Measurements from ENCODE around the gene KCNH2. TPM values are rescaled to one million over a fixed set of nuclear protein-coding genes. Genes with fewer than 3 reads are reported as not detected.

The KCNH2 gene
- total and polyA plus RNA-seq, 2 donors (not counting 1 experiment from before 2014, with no cell fraction given), result 0.86 to 2.7 TPM

DNA sequence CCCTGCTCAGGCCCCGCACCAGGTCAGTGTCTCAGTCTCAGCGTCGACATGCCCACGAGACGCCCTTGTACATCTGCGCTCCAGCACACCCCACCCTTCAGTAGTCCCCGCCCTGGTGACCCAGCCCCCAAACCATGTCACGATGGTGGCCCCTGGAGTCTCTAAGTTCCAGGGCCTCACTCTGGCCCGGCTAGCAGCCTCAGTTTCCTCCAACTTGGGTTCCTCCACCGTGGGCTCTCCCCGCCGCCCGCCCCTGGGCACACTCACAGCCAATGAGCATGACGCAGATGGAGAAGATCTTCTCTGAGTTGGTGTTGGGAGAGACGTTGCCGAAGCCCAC is 27.0 kb downstream of the KCNH2 start:
- POLR2A ChIA-PET, result no interaction called here
- H3K4me3 Mint-ChIP-seq, result no peak overlapping the region
- H3K27me3 Mint-ChIP-seq, result peaks cover 33% of the 10 kb centered on the region
- no peaks in the 10 kb centered on the region for H3K9me3 Mint-ChIP-seq (ENCODE audit: insufficient read depth)
- no peak overlapping the region for H3K27ac Mint-ChIP-seq
- DNase-seq (no peak), ATAC-seq (ENCODE audit: low read depth) (no peak)
- H3K9me3 ChIP-seq (ENCODE audit: control extremely low read depth in 1 of 3, control insufficient read depth in 2 of 3, insufficient read depth in 1 of 3, low read length in 2 of 3), result no peaks in the 10 kb centered on the region
- CTCF ChIA-PET, result no interaction called here
- H3K27me3 ChIP-seq (replicated peaks in 1 of 4; ENCODE audit: control extremely low read depth in 1 of 4, control insufficient read depth in 3 of 4, insufficient read depth in 4 of 4, low read length in 3 of 4), result peaks cover 0 to 14% (median 0%) of the 10 kb centered on the region in 4 experiments
- no peak overlapping the region for H3K9ac ChIP-seq (ENCODE audit: low read length)
- TF ChIP-seq CTCF (IDR thresholded peaks at IDR 0.05), result no peak
- TF ChIP-seq EZH2 (IDR thresholded peaks at IDR 0.05; ENCODE audit: borderline replicate concordance, insufficient read depth, low read depth, low read length, poor library complexity, severe bottlenecking), result no peak
- H3K4me3 ChIP-seq (ENCODE audit: control extremely low read depth in 1 of 5, extremely low read depth in 1 of 5, insufficient read depth in 1 of 5, low read depth in 2 of 5, low read length in 4 of 5), result no peak overlapping the region
- no peaks in the 10 kb centered on the region for H3K36me3 ChIP-seq (replicated peaks in 1 of 2; ENCODE audit: control extremely low read depth in 1 of 2, control insufficient read depth in 1 of 2, extremely low read depth in 1 of 2, insufficient read depth in 2 of 2, low read length in 1 of 2)
- H3K79me2 ChIP-seq (ENCODE audit: control insufficient read depth, insufficient read depth, low read length), result no peaks in the 10 kb centered on the region
- H3K4me2 ChIP-seq (replicated peaks; ENCODE audit: low read depth, low read length, poor library complexity, severe bottlenecking), result no peak overlapping the region
- no peaks in the 10 kb centered on the region for H4K20me1 ChIP-seq (ENCODE audit: control insufficient read depth, insufficient read depth, low read length, poor library complexity, severe bottlenecking)
- H3K27ac ChIP-seq (ENCODE audit: low read length in 2 of 2), result no peak overlapping the region
- intact Hi-C loops (cut with micrococcal nuclease), result no loop called here
- no peak overlapping the region for H2AFZ ChIP-seq (ENCODE audit: insufficient read depth, low read depth, low read length, poor library complexity, severe bottlenecking)
- no peaks in the 10 kb centered on the region for H3K4me1 Mint-ChIP-seq
- no peaks in the 10 kb centered on the region for H3K4me1 ChIP-seq (ENCODE audit: control insufficient read depth in 2 of 2, insufficient read depth in 2 of 2, low read length in 2 of 2)
- WGBS (ENCODE audit: insufficient coverage), result 95% methylated on average over 16 of the region's 16 CpGs

- CTCF ChIA-PET, result no interaction called here
- H3K36me3 ChIP-seq (replicated peaks in 1 of 2; ENCODE audit: control extremely low read depth in 1 of 2, control insufficient read depth in 1 of 2, extremely low read depth in 1 of 2, insufficient read depth in 2 of 2, low read length in 1 of 2), result no peaks in the 10 kb centered on the region
- no peak overlapping the region for H3K27ac ChIP-seq (ENCODE audit: low read length in 2 of 2)
- TF ChIP-seq CTCF (IDR thresholded peaks at IDR 0.05), result no peak
- TF ChIP-seq EZH2 (IDR thresholded peaks at IDR 0.05; ENCODE audit: borderline replicate concordance, insufficient read depth, low read depth, low read length, poor library complexity, severe bottlenecking), result no peak
- no peaks in the 10 kb centered on the region for H4K20me1 ChIP-seq (ENCODE audit: control insufficient read depth, insufficient read depth, low read length, poor library complexity, severe bottlenecking)
- H3K27me3 ChIP-seq (replicated peaks in 1 of 4; ENCODE audit: control extremely low read depth in 1 of 4, control insufficient read depth in 3 of 4, insufficient read depth in 4 of 4, low read length in 3 of 4), result peaks cover 0 to 11% (median 0%) of the 10 kb centered on the region in 4 experiments
- POLR2A ChIA-PET, result no interaction called here
- no peaks in the 10 kb centered on the region for H3K79me2 ChIP-seq (ENCODE audit: control insufficient read depth, insufficient read depth, low read length)
- no peaks in the 10 kb centered on the region for H3K9me3 ChIP-seq (ENCODE audit: control extremely low read depth in 1 of 3, control insufficient read depth in 2 of 3, insufficient read depth in 1 of 3, low read length in 2 of 3)
- no peak overlapping the region for H3K27ac Mint-ChIP-seq
- no peaks in the 10 kb centered on the region for H3K4me1 Mint-ChIP-seq
- no peak overlapping the region for H3K4me2 ChIP-seq (replicated peaks; ENCODE audit: low read depth, low read length, poor library complexity, severe bottlenecking)
- DNase-seq, result no peak
- no peak overlapping the region for H3K4me3 Mint-ChIP-seq
- ATAC-seq (ENCODE audit: low read depth), result no peak
- 97% methylated on average over 27 of the region's 27 CpGs for WGBS (ENCODE audit: insufficient coverage)
- H2AFZ ChIP-seq (ENCODE audit: insufficient read depth, low read depth, low read length, poor library complexity, severe bottlenecking), result no peak overlapping the region
- H3K9me3 Mint-ChIP-seq (ENCODE audit: insufficient read depth), result no peaks in the 10 kb centered on the region
- H3K27me3 Mint-ChIP-seq, result peaks cover 30% of the 10 kb centered on the region
- H3K4me1 ChIP-seq (ENCODE audit: control insufficient read depth in 2 of 2, insufficient read depth in 2 of 2, low read length in 2 of 2), result no peaks in the 10 kb centered on the region
- H3K9ac ChIP-seq (ENCODE audit: low read length), result no peak overlapping the region
- no peak overlapping the region for H3K4me3 ChIP-seq (ENCODE audit: control extremely low read depth in 1 of 5, extremely low read depth in 1 of 5, insufficient read depth in 1 of 5, low read depth in 2 of 5, low read length in 4 of 5)
- intact Hi-C loops (cut with micrococcal nuclease), result no loop called here
Observed at GRCh38 chr7:150950496-150951180, 27.5 kb downstream of the KCNH2 start.
